Caco-2 (cell line): Measurements from ENCODE around the gene COL6A2. TPM values are rescaled to one million over a fixed set of nuclear protein-coding genes. Genes with fewer than 3 reads are reported as not detected.
"Not testable (repeated sequence)": the region's sequence is repeated elsewhere in the genome, so short reads cannot be mapped to it uniquely, and the experiment has no call there.

Experiments used
- BruUV-seq: library from RNA; stranded (reverse); fragments of 400-500 nt; replicated peaks from 2 replicates; lab custom pipeline; 2021; lab: Mats Ljungman, UMichigan
- CTCF ChIA-PET: fragments of 300-600 bp; sonication (Branson Sonifier 250); formaldehyde crosslinking; loops from one replicate; lab custom pipeline; 2022; ENCODE audit warnings: antibody characterized with exemption; lab: Charles Lee
- POLR2A ChIA-PET: fragments of 300-600 bp; sonication (Branson Sonifier 250); formaldehyde crosslinking; loops from one replicate; lab custom pipeline; 2022; ENCODE audit warnings: antibody characterized with exemption; lab: Charles Lee
- DNase-seq, 2 experiments: peaks; one replicate each; pipeline versions ENCODE4 v3.0.0 to v3.0.0-alpha.2; 2020 to 2022
- H3K27me3 ChIP-seq: replicated peaks from 2 replicates; pipeline ENCODE4 v1.6.0; 2011; ENCODE audit warnings: low read length; ENCODE audit not compliant: control insufficient read depth, insufficient read depth
- H3K36me3 ChIP-seq: 2 replicates; pipeline ENCODE4 v1.5.1; 2011; ENCODE audit warnings: low read length; ENCODE audit not compliant: control insufficient read depth, insufficient read depth
- H3K4me1 ChIP-seq: fragments of 250-450 bp; sonication (Bioruptor Pico); 2 replicates; pipeline ENCODE4 v1.5.1; 2020; ENCODE audit warnings: mild to moderate bottlenecking
- H3K4me3 ChIP-seq: 2 replicates; pipeline ENCODE4 v1.5.1; 2011; ENCODE audit warnings: low read depth, mild to moderate bottlenecking, control low read depth, low read length
- H3K9me3 ChIP-seq: fragments of 250-450 bp; sonication (Bioruptor Pico); 2 replicates; pipeline ENCODE4 v1.5.1; 2020; ENCODE audit warnings: mild to moderate bottlenecking, moderate library complexity
- H3K27ac Mint-ChIP-seq: one replicate; pipeline ENCODE4 v1.8.0; 2022; ENCODE audit warnings: mixed read lengths; ENCODE audit not compliant: unreplicated experiment
- H3K27me3 Mint-ChIP-seq: one replicate; pipeline ENCODE4 v1.8.0; 2022; ENCODE audit warnings: mixed read lengths; ENCODE audit not compliant: insufficient read depth, unreplicated experiment
- H3K36me3 Mint-ChIP-seq: one replicate; pipeline ENCODE4 v1.8.0; 2022; ENCODE audit warnings: mild to moderate bottlenecking, mixed read lengths; ENCODE audit not compliant: insufficient read depth, unreplicated experiment
- H3K4me1 Mint-ChIP-seq: one replicate; pipeline ENCODE4 v1.8.0; 2022; ENCODE audit warnings: low read depth, mixed read lengths; ENCODE audit not compliant: unreplicated experiment
- H3K4me3 Mint-ChIP-seq: one replicate; pipeline ENCODE4 v1.8.0; 2022; ENCODE audit warnings: mild to moderate bottlenecking, moderate library complexity, mixed read lengths; ENCODE audit not compliant: unreplicated experiment
- H3K9me3 Mint-ChIP-seq: one replicate; pipeline ENCODE4 v1.8.0; 2022; ENCODE audit warnings: mixed read lengths; ENCODE audit not compliant: unreplicated experiment
- CTCF ChIP-seq, 2 experiments: fragments of 200-600 bp in 1 of 2; IDR thresholded peaks; 1 replicate in 1 of 2; 2 replicates in 1 of 2; pipeline versions ENCODE4 v1.5.1 to v1.8.0; 2011 to 2022; ENCODE audit warnings: antibody characterized with exemption in 1 of 2, control low read depth in 1 of 2, inconsistent platforms in 1 of 2, low read depth in 1 of 2, low read length in 1 of 2, mild to moderate bottlenecking in 1 of 2, moderate library complexity in 1 of 2; ENCODE audit not compliant: insufficient read depth in 1 of 2, severe bottlenecking in 1 of 2, unreplicated experiment in 1 of 2
- intact Hi-C: fragments of 100-400 bp; cut with micrococcal nuclease; formaldehyde crosslinking; loops from one replicate; pipeline ENCODE4 v1.10.0; 2022; ENCODE audit not compliant: unreplicated experiment
- total RNA-seq: library from RNA; stranded (reverse); gene quantifications from 2 replicates; pipeline ENCODE4 v1.2.3, GENCODE V29; 2022

Gene COL6A2
- total RNA-seq, 1 experiment from 2014 or later: 8.8 TPM

GRCh38 chr21:46165098-46165497 is 67.2 kb downstream of the COL6A2 start:
- Histone ChIP-seq H3K36me3 (no peaks in the 10 kb centered on the region), H3K9me3 (peaks cover 6% of the 10 kb centered on the region; the same call in 1 of the 2 replicates), H3K4me1 (peaks cover 7% of the 10 kb centered on the region; the same call in 1 of the 2 replicates), H3K27me3 (no peaks in the 10 kb centered on the region; the same call in 1 of the 2 replicates), H3K4me3 (no peak overlapping the region)
- Mint-ChIP-seq H3K36me3 (peaks cover 25% of the 10 kb centered on the region), H3K27ac (no peak overlapping the region), H3K4me1 (peaks cover 10% of the 10 kb centered on the region), H3K4me3 (no peak overlapping the region), H3K9me3 (no peaks in the 10 kb centered on the region), H3K27me3 (no peaks in the 10 kb centered on the region)
- intact Hi-C loops: no loop called here
- POLR2A ChIA-PET: no interaction called here
- TF ChIP-seq CTCF (IDR thresholded peaks at IDR 0.05; ENCODE audit: insufficient read depth in 1 of 2, low read depth in 1 of 2, low read length in 1 of 2, severe bottlenecking in 1 of 2, unreplicated experiment in 1 of 2): no peak
- BruUV-seq: no TSS peak
- CTCF ChIA-PET: interaction anchor here (0.7 kb wide), 1 partner anchor 21 kb away, joined by 3 read pairs; no protein-coding TSS in a partner anchor
- no peak for DNase-seq

- Mint-ChIP-seq H3K4me3 (no peak overlapping the region), H3K36me3 (peaks cover 4% of the 10 kb centered on the region), H3K9me3 (no peaks in the 10 kb centered on the region), H3K27me3 (peaks cover 4% of the 10 kb centered on the region), H3K27ac (no peak overlapping the region), H3K4me1 (peaks cover 10% of the 10 kb centered on the region)
- no peaks in the 10 kb centered on the region; the same call in 1 of the 2 replicates for H3K27me3 ChIP-seq
- BruUV-seq: no TSS peak
- H3K9me3 ChIP-seq: no peaks in the 10 kb centered on the region
- intact Hi-C loops: no loop called here
- no peak for TF ChIP-seq CTCF (IDR thresholded peaks at IDR 0.05; ENCODE audit: insufficient read depth in 1 of 2, low read depth in 1 of 2, low read length in 1 of 2, severe bottlenecking in 1 of 2, unreplicated experiment in 1 of 2)
- ChIA-PET CTCF (no interaction called here), POLR2A (no interaction called here)
- H3K36me3 ChIP-seq: no peaks in the 10 kb centered on the region
- H3K4me3 ChIP-seq: no peak overlapping the region
- H3K4me1 ChIP-seq: peaks cover 7% of the 10 kb centered on the region; the same call in 1 of the 2 replicates
- DNase-seq: no peak
These were observed 70.3 kb downstream of the COL6A2 start for GRCh38 chr21:46168238-46168637.

- ChIA-PET CTCF (no interaction called here), POLR2A (no interaction called here)
- no peak for DNase-seq
These were observed 70.9 kb downstream of the COL6A2 start for GRCh38 chr21:46168659-46169386.

GRCh38 chr21:46170436-46171193 is 72.7 kb downstream of the COL6A2 start:
- POLR2A ChIA-PET, CTCF ChIA-PET, intact Hi-C loops, H3K4me3 Mint-ChIP-seq, H3K4me1 Mint-ChIP-seq, H3K4me3 ChIP-seq, H3K9me3 Mint-ChIP-seq, H3K36me3 ChIP-seq, H3K9me3 ChIP-seq, H3K36me3 Mint-ChIP-seq, H3K27me3 Mint-ChIP-seq, H3K27ac Mint-ChIP-seq, BruUV-seq, DNase-seq, H3K4me1 ChIP-seq, H3K27me3 ChIP-seq: not testable (repeated sequence)

More at GRCh38 chr21:46168659-46169386, 70.9 kb downstream of the COL6A2 start:
- Histone ChIP-seq H3K9me3 (no peaks in the 10 kb centered on the region), H3K4me1 (peaks cover 7% of the 10 kb centered on the region; the same call in 1 of the 2 replicates), H3K4me3 (no peak overlapping the region), H3K36me3 (no peaks in the 10 kb centered on the region), H3K27me3 (no peaks in the 10 kb centered on the region; the same call in 1 of the 2 replicates)
- Mint-ChIP-seq H3K27ac (no peak overlapping the region), H3K4me3 (no peak overlapping the region), H3K4me1 (peaks cover 10% of the 10 kb centered on the region), H3K27me3 (peaks cover 4% of the 10 kb centered on the region), H3K9me3 (no peaks in the 10 kb centered on the region), H3K36me3 (no peaks in the 10 kb centered on the region)
- TF ChIP-seq CTCF (IDR thresholded peaks at IDR 0.05; ENCODE audit: insufficient read depth in 1 of 2, low read depth in 1 of 2, low read length in 1 of 2, severe bottlenecking in 1 of 2, unreplicated experiment in 1 of 2): no peak
- intact Hi-C loops: no loop called here
- no TSS peak for BruUV-seq
